K562 (cell line): ENCODE measurements around the gene KXD1. TPM values are rescaled to one million over a fixed set of nuclear protein-coding genes. Genes with fewer than 3 reads are reported as not detected.

Source experiments
- CTBP1 ChIP-seq: fragments of 450-650 bp; IDR thresholded peaks from 2 replicates; pipeline ENCODE4 v1.6.1; 2016; ENCODE audit warnings: borderline replicate concordance
- CTCF ChIP-seq, 3 experiments: IDR thresholded peaks in 2 of 3; conservative IDR thresholded peaks in 1 of 3; 2 replicates each; pipeline ENCODE4 v1.5.1; 2011 to 2012; ENCODE audit warnings: low read length in 3 of 3, mild to moderate bottlenecking in 3 of 3, control low read depth in 2 of 3, improper control_type of control experiment in 1 of 3, inconsistent platforms in 1 of 3, low read depth in 1 of 3, mixed read lengths in 1 of 3, moderate library complexity in 1 of 3; ENCODE audit not compliant: insufficient read depth in 2 of 3
- ESRRA ChIP-seq: fragments of 450-650 bp; IDR thresholded peaks from 2 replicates; pipeline ENCODE4 v1.6.1; 2014; ENCODE audit warnings: low read depth, mild to moderate bottlenecking, moderate library complexity, borderline replicate concordance
- ETS1 ChIP-seq: conservative IDR thresholded peaks from 2 replicates; pipeline ENCODE4 v1.6.1; 2011; ENCODE audit warnings: low read depth, mild to moderate bottlenecking, low read length; ENCODE audit not compliant: control insufficient read depth
- HNRNPK ChIP-seq: fragments of 200-400 bp; formaldehyde crosslinking; IDR thresholded peaks from one replicate; pipeline ENCODE4 v1.6.1; 2018; ENCODE audit warnings: mild to moderate bottlenecking, low read depth, low read length; ENCODE audit not compliant: poor library complexity, severe bottlenecking
- KAT2B ChIP-seq: IDR thresholded peaks from one replicate; pipeline ENCODE4 v1.6.1; 2012; ENCODE audit warnings: low read depth, mild to moderate bottlenecking, control low read depth, inconsistent platforms, low read length, moderate library complexity
- MYNN ChIP-seq, 2 experiments: sonication (generic); formaldehyde crosslinking in 1 of 2; IDR thresholded peaks; 2 replicates each; pipeline versions ENCODE4 v1.5.0 to v1.6.1; 2016 to 2020; ENCODE audit warnings: antibody characterized with exemption in 1 of 2, missing genetic modification reagents in 1 of 2
- POLR2AphosphoS5 ChIP-seq: IDR thresholded peaks from 2 replicates; pipeline ENCODE4 v1.6.1; 2011; ENCODE audit warnings: mild to moderate bottlenecking, low read depth, low read length, moderate library complexity; ENCODE audit not compliant: control insufficient read depth, insufficient read depth
- SIN3A ChIP-seq, 2 experiments: fragments of 150-350 bp in 1 of 2; IDR thresholded peaks; 2 replicates each; pipeline ENCODE4 v1.6.1; 2011 to 2016; ENCODE audit warnings: borderline replicate concordance in 2 of 2, low read depth in 2 of 2, low read length in 2 of 2, mild to moderate bottlenecking in 2 of 2, moderate library complexity in 2 of 2; ENCODE audit not compliant: control insufficient read depth in 1 of 2
- SMAD4 ChIP-seq: fragments of 250-450 bp; sonication (Bioruptor Pico); conservative IDR thresholded peaks from 2 replicates; pipeline ENCODE4 v1.8.0; 2021; ENCODE audit warnings: inconsistent platforms, mild to moderate bottlenecking, moderate library complexity
- THRAP3 ChIP-seq: fragments of 450-650 bp; IDR thresholded peaks from 2 replicates; pipeline ENCODE4 v1.6.1; 2016; ENCODE audit warnings: mild to moderate bottlenecking, inconsistent platforms, borderline replicate concordance
- ZFX ChIP-seq: sonication (generic); formaldehyde crosslinking; IDR thresholded peaks from 2 replicates; pipeline ENCODE4 v1.8.0; 2022; ENCODE audit warnings: mild to moderate bottlenecking, missing genetic modification reagents, moderate library complexity
- ZNF174 ChIP-seq: fragments of 250-450 bp; sonication (Bioruptor Pico); IDR thresholded peaks from 2 replicates; pipeline ENCODE4 v1.4.0; 2020; ENCODE audit warnings: mild to moderate bottlenecking
- ZNF274 ChIP-seq: IDR thresholded peaks from 2 replicates; pipeline ENCODE4 v1.6.1; 2011; ENCODE audit warnings: low read depth, mild to moderate bottlenecking, low read length, moderate library complexity, borderline replicate concordance
- ZNF316 ChIP-seq: fragments of 450-650 bp; IDR thresholded peaks from 2 replicates; pipeline ENCODE4 v1.6.1; 2016
- ZNF589 ChIP-seq: fragments of 200-800 bp; sonication (Bioruptor generic); IDR thresholded peaks from 2 replicates; pipeline ENCODE4 v1.6.1; 2016; ENCODE audit warnings: low read depth, missing genetic modification characterization, missing compliant biosample characterization
- ZNF766 ChIP-seq: fragments of 200-800 bp; sonication (Bioruptor generic); conservative IDR thresholded peaks from 2 replicates; pipeline ENCODE4 v1.6.1; 2016; ENCODE audit warnings: missing genetic modification characterization, missing compliant biosample characterization
- polyA plus RNA-seq, 8 experiments: library from polyadenylated mRNA; depleted of rRNA in 4 of 8; stranded (reverse) in 5 of 8; unstranded in 3 of 8; fragments of >200 nt; fragmentation: Nextera tagmentation in 2 of 8; fragmentation: Illumina TruSeq in 1 of 8; extraction: Ambion mirVana in 2 of 8; extraction: Trizol in 1 of 8; gene quantifications; 2 replicates each; pipeline versions ENCODE4 v1.2.1 to v1.2.3, GENCODE V29; 2011 to 2014; ENCODE audit warnings: inconsistent platforms in 1 of 8, missing spikeins in 1 of 8
- total RNA-seq, 7 experiments: library from RNA; depleted of rRNA in 6 of 7; stranded (reverse); fragments of >200 nt in 6 of 7; fragmentation: Illumina TruSeq in 2 of 7; extraction: Trizol in 2 of 7; gene quantifications; 2 replicates each; pipeline versions ENCODE4 v1.2.1 to v1.2.3, GENCODE V29; 2011 to 2021; ENCODE audit warnings: low replicate concordance in 1 of 7
- TF ChIP-seq, protein P1 (sequence below): fragments of 450-650 bp; IDR thresholded peaks from 2 replicates; pipeline ENCODE4 v1.6.1; 2016; ENCODE audit warnings: antibody characterized with exemption
- TF ChIP-seq, protein P2 (sequence below): sonication (generic); formaldehyde crosslinking; IDR thresholded peaks from 2 replicates; pipeline ENCODE4 v1.8.1; 2022; ENCODE audit warnings: missing genetic modification reagents

The KXD1 gene
- total and polyA plus RNA-seq, 9 of the 15 experiments (the other 6 are each of a cell fraction or from before 2014, with no cell fraction given) = 21.9 to 210 (median 118) TPM

GRCh38 chr19:18543814-18544475 lies 13.7 kb upstream of the KXD1 start (continued):
- TF ChIP-seq HNRNPK (no peak), SMAD4 (CRISPR knock-in tag) (peak; percentile 94), ETS1 (peak; percentile 93), SIN3A (IDR thresholded peaks at IDR 0.05; ENCODE audit: borderline replicate concordance in 2 of 2, control insufficient read depth in 1 of 2, low read depth in 2 of 2, low read length in 2 of 2) (peak; percentile 37 to 66; a peak in 2 of 4 replicates), KAT2B (no peak), ZNF274 (peak; percentile 61; the same call in 1 of the 2 replicates), ZNF589 (CRISPR knock-in tag) (no peak; the same call in 1 of the 2 replicates), POLR2AphosphoS5 (peak; percentile 99), MYNN (IDR thresholded peaks at IDR 0.05) (peak; percentile 67), MYNN (CRISPR knock-in tag; IDR thresholded peaks at IDR 0.05) (no peak), ZNF316 (no peak), CTCF (IDR thresholded peaks at IDR 0.05 in 2 of 3, conservative IDR thresholded peaks at IDR 0.05 in 1 of 3; ENCODE audit: insufficient read depth in 2 of 3, low read depth in 1 of 3, low read length in 3 of 3) (peak; percentile 38 to 66 (median 57); a peak in 4 of 6 replicates), THRAP3 (no peak), ZNF766 (CRISPR knock-in tag) (peak; percentile 96), ESRRA (peak; percentile 66; the same call in 1 of the 2 replicates), CTBP1 (peak; percentile 97), ZFX (CRISPR knock-in tag) (peak; percentile 76), ZNF174 (CRISPR knock-in tag) (no peak)
- TF ChIP-seq, protein P1, sequence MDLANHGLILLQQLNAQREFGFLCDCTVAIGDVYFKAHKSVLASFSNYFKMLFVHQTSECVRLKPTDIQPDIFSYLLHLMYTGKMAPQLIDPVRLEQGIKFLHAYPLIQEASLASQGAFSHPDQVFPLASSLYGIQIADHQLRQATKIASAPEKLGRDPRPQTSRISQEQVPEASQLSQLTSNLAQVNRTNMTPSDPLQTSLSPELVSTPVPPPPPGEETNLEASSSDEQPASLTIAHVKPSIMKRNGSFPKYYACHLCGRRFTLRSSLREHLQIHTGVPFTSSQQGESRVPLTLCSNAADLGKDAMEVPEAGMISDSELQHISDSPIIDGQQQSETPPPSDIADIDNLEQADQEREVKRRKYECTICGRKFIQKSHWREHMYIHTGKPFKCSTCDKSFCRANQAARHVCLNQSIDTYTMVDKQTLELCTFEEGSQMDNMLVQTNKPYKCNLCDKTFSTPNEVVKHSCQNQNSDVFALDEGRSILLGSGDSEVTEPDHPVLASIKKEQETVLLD = peak; percentile 90
- TF ChIP-seq, protein P2, sequence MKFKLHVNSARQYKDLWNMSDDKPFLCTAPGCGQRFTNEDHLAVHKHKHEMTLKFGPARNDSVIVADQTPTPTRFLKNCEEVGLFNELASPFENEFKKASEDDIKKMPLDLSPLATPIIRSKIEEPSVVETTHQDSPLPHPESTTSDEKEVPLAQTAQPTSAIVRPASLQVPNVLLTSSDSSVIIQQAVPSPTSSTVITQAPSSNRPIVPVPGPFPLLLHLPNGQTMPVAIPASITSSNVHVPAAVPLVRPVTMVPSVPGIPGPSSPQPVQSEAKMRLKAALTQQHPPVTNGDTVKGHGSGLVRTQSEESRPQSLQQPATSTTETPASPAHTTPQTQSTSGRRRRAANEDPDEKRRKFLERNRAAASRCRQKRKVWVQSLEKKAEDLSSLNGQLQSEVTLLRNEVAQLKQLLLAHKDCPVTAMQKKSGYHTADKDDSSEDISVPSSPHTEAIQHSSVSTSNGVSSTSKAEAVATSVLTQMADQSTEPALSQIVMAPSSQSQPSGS (CRISPR knock-in tag) = no peak
